NT2/D1 (cell line): ENCODE measurements around the gene BCL2L12.
"Not testable (repeated sequence)": the region's sequence is repeated elsewhere in the genome, so short reads cannot be mapped to it uniquely, and the experiment has no call there.

Experiments
- DNase-seq: peaks from one replicate; pipeline ENCODE4 v3.0.0-alpha.2; 2011; ENCODE audit warnings: low read depth, low spot score
- H3K27me3 ChIP-seq: 2 replicates; pipeline ENCODE4 v1.6.0; 2011; ENCODE audit warnings: mild to moderate bottlenecking; ENCODE audit not compliant: insufficient read length, insufficient read depth
- H3K36me3 ChIP-seq: 2 replicates; pipeline ENCODE4 v1.6.1; 2011; ENCODE audit warnings: mild to moderate bottlenecking, low read length, mixed read lengths; ENCODE audit not compliant: insufficient read depth, insufficient read length
- H3K4me1 ChIP-seq: 2 replicates; pipeline ENCODE4 v1.5.1; 2011; ENCODE audit not compliant: insufficient read depth, insufficient read length
- H3K4me3 ChIP-seq: 2 replicates; pipeline ENCODE4 v1.5.1; 2011; ENCODE audit warnings: low read depth; ENCODE audit not compliant: insufficient read length
- H3K9ac ChIP-seq: 2 replicates; pipeline ENCODE4 v1.6.0; 2011; ENCODE audit warnings: low read depth; ENCODE audit not compliant: insufficient read length
- H3K9me3 ChIP-seq: 2 replicates; pipeline ENCODE4 v1.5.1; 2011; ENCODE audit warnings: mild to moderate bottlenecking, low read length; ENCODE audit not compliant: insufficient read depth
- SUZ12 ChIP-seq: IDR thresholded peaks from 2 replicates; pipeline ENCODE4 v1.6.1; 2011; ENCODE audit not compliant: insufficient read length, insufficient read depth; ENCODE audit errors: extremely low read depth
- YY1 ChIP-seq: IDR thresholded peaks from 2 replicates; pipeline ENCODE4 v1.6.1; 2011; ENCODE audit not compliant: insufficient read length, insufficient read depth
- ZNF274 ChIP-seq: IDR thresholded peaks from 2 replicates; pipeline ENCODE4 v1.6.1; 2011; ENCODE audit warnings: mild to moderate bottlenecking, low read depth, low read length

BCL2L12 gene

DNA sequence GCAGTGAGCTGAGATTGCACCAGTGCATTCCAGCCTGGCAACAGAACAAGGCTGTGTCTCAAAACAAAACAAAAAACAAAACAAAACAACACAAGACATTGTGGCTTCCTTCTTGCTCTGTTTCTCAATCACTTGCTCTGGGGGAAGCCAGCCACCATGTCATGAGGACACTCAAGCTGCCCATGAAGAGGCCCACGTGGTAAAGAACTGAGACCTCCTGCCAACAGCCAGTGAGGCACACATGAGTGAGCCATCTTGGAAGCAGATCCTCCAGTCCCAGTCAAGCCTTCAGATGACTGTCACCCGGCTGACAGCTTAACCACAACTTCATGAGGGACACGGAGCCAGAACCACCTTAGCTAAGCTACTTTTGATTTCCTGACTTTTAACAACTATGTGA, 50.4 kb downstream of the BCL2L12 start:
- no peak for TF ChIP-seq ZNF274
- Histone ChIP-seq H3K4me3 (no peak overlapping the region), H3K4me1 (no peaks in the 10 kb centered on the region), H3K9me3 (no peaks in the 10 kb centered on the region), H3K36me3 (peaks cover 4% of the 10 kb centered on the region), H3K9ac (no peak overlapping the region), H3K27me3 (no peaks in the 10 kb centered on the region)
- no peak for DNase-seq

DNA sequence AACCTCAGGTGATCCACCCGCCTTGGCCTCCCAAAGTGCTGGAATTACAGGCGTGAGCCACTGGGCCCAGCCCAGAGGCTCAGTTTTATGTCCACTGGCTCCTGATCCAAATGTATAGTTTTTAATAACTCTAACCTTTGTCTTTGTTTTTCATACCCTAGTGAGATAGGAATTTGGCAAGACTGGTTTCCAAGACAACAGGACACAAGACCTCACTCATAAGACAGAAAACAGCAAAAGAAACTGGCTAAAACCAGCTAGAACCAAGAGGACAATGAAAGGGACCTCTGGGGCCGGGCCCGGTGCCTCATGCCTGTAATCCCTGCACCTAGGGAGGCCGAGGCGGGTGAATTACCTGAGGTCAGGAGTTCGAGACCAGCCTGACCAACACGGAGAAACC, 52.8 kb downstream of the BCL2L12 start:
- TF ChIP-seq YY1 = no peak
- TF ChIP-seq SUZ12 = no peak
- no peak for TF ChIP-seq ZNF274
- Histone ChIP-seq H3K4me3 (no peak overlapping the region), H3K9me3 (no peaks in the 10 kb centered on the region), H3K36me3 (peaks cover 3% of the 10 kb centered on the region), H3K4me1 (no peaks in the 10 kb centered on the region), H3K9ac (no peak overlapping the region), H3K27me3 (no peaks in the 10 kb centered on the region)
- DNase-seq = no peak

DNA sequence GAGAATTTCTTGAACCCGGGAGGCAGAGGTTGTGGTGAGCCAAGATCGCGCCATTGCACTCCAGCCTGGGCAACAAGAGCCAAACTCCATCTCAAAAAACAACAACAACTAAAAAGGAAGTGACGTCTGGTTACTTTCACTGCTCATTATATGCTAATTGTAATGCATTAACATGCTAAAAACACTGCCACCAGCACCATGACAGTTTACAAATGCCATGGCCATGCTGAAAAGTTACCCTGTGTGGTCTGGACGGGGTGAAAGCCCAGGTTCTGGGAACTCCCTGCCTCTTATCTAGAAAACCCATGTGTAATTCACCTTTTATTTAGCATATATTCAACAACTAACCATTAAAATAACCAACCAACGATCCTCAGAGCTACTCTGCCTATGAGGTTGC, 53.3 kb downstream of the BCL2L12 start:
- DNase-seq = no peak
- Histone ChIP-seq H3K27me3 (no peaks in the 10 kb centered on the region), H3K9ac (no peak overlapping the region), H3K4me1 (no peaks in the 10 kb centered on the region), H3K36me3 (no peaks in the 10 kb centered on the region), H3K9me3 (no peaks in the 10 kb centered on the region), H3K4me3 (no peak overlapping the region)
- TF ChIP-seq SUZ12 = no peak
- TF ChIP-seq YY1 = no peak
- no peak for TF ChIP-seq ZNF274

DNA sequence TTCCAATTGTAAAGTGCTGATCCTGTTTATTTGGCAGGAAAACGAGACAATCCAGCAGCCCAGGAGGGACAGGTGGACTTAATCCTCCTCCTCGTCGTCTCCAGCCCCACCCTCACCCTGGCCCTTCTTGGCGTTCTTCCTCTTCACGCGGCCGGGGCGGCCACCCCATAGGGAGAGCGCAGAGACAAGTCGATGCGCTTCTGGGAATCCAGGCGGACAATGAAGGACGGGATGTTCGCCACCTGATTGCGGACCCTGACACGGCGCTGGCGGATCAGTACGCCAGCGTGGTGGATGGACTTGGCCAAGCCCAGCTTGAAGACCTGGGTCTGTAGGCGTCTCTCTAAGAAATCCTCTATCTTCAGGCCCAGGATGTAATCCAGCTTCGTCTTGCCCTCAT, 53.7 kb downstream of the BCL2L12 start:
- not testable (repeated sequence) for H3K9ac ChIP-seq, DNase-seq, H3K9me3 ChIP-seq, H3K36me3 ChIP-seq, H3K4me3 ChIP-seq, H3K27me3 ChIP-seq, H3K4me1 ChIP-seq
